Spinal cord (tissue), 10 donors: ENCODE measurements around the gene IGF1. TPM values are rescaled to one million over a fixed set of nuclear protein-coding genes. Genes with fewer than 3 reads are reported as not detected.
A peak's percentile ranks its signal among the peaks of the same experiment; 100 is the strongest.
"Not testable (repeated sequence)": the region's sequence is repeated elsewhere in the genome, so short reads cannot be mapped to it uniquely, and the experiment has no call there.

Source experiments
- DNase-seq, 6 donors: peaks; one replicate each; pipeline versions ENCODE4 v3.0.0 to v3.0.0-alpha.2; 2013 to 2015; ENCODE audit warnings: low spot score in 6 of 6, low read depth in 4 of 6
- H3K27ac ChIP-seq: one replicate; pipeline ENCODE4 v1.5.1; 2013; ENCODE audit warnings: low read depth, low read length, control low read depth
- H3K27me3 ChIP-seq: one replicate; pipeline ENCODE4 v1.6.1; 2013; ENCODE audit warnings: low read length; ENCODE audit not compliant: control insufficient read depth, insufficient read depth
- H3K36me3 ChIP-seq: one replicate; pipeline ENCODE4 v1.6.1; 2013; ENCODE audit warnings: low read length; ENCODE audit not compliant: control insufficient read depth, insufficient read depth
- H3K4me1 ChIP-seq: one replicate; pipeline ENCODE4 v1.6.1; 2013; ENCODE audit warnings: low read length; ENCODE audit not compliant: control insufficient read depth, insufficient read depth
- H3K4me3 ChIP-seq: one replicate; pipeline ENCODE4 v1.5.1; 2013; ENCODE audit warnings: low read depth, low read length, control low read depth
- H3K9me3 ChIP-seq: one replicate; pipeline ENCODE4 v1.6.1; 2013; ENCODE audit warnings: low read length; ENCODE audit not compliant: control insufficient read depth, insufficient read depth
- WGBS: methylation state at CpG from one replicate; pipeline ENCODE4 v1.1.5; 2013; ENCODE audit warnings: missing lambda C conversion rate; ENCODE audit not compliant: insufficient coverage; 5-methylcytosine and 5-hydroxymethylcytosine counted together
- polyA plus RNA-seq, 2 donors: library from polyadenylated mRNA; unstranded; fragments of 120-200 nt; gene quantifications; one replicate each; pipeline ENCODE4 v1.2.1, GENCODE V29; 2013; ENCODE audit not compliant: insufficient read length in 2 of 2
- total RNA-seq, 2 donors: library from RNA; depleted of rRNA in 1 of 2; stranded (reverse); fragments of 120-200 nt in 1 of 2; fragments of >200 nt in 1 of 2; gene quantifications; one replicate each; pipeline versions ENCODE4 v1.2.3 to v1.2.4, GENCODE V29; 2013 to 2014
- donor health status: healthy.

Gene IGF1
- total and polyA plus RNA-seq, 4 donors = 4.6 to 22.9 (median 13.0) TPM

DNA sequence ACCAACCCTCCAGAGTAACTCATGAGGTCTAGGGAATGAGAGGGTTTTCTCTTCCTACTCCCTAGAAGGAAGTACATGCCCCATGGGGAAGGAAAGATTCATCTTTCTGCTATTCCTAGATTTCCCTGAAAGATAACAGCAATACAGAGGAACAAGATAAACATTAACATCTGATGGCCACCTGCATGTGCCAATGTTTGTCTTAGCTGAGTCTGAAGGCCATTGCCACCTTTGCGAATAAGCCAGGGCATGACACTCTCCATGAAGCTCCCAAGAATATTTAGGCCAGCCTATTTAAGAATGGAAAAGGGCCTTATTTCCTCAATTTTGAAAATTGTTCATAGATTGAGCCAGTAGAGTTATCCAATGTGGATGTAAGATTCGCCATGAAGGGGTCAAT lies 26.0 kb downstream of the IGF1 start:
- no peak for DNase-seq
- Histone ChIP-seq H3K27me3 (no peaks in the 10 kb centered on the region), H3K4me3 (no peak overlapping the region), H3K36me3 (no peaks in the 10 kb centered on the region), H3K9me3 (no peaks in the 10 kb centered on the region), H3K27ac (no peak overlapping the region), H3K4me1 (no peaks in the 10 kb centered on the region)
- 100% methylated on average over 1 of the region's 2 CpGs for WGBS

DNA sequence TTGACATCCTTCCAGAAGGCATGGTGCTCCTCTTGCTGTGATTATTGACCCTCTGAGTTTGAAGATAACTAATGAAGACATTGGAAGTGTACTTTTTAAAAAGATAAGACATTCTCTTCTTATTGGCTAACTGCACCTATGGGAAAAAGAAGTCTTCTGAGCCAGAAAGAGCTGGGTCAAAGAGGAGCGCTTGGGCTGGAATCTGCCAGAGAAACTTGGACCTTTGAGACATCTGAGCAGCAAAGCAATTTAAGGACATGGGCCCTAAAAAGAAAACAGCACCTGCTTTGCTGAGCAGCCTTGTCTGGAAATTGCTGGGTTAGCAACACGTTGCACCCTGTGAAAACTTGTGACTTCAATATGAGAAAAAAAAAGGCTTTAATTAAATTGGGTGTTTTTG lies 27.8 kb downstream of the IGF1 start:
- Histone ChIP-seq H3K9me3 (no peaks in the 10 kb centered on the region), H3K4me3 (no peak overlapping the region), H3K27me3 (no peaks in the 10 kb centered on the region), H3K36me3 (no peaks in the 10 kb centered on the region), H3K4me1 (no peaks in the 10 kb centered on the region), H3K27ac (no peak overlapping the region)
- no peak for DNase-seq
- WGBS = 87% methylated on average over 2 of the region's 2 CpGs

DNA sequence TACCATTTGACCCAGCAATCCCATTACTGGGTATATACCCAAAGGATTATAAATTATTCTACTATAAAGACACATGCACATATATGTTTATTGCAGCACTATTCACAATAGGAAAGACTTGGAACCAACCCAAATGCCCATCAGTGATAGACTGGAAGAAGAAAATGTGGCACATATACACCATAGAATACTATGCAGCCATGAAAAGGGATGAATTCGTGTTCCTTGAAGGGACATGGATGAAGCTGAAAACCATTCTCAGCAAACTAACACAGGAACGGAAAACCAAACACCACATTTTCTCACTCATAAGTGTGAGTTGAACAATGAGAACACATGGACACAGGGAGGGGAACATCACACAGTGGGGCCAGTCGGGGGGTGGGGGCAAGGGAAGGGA lies 31.3 kb downstream of the IGF1 start:
- H3K9me3 ChIP-seq, H3K27ac ChIP-seq, DNase-seq, H3K36me3 ChIP-seq, H3K27me3 ChIP-seq, H3K4me3 ChIP-seq, H3K4me1 ChIP-seq: not testable (repeated sequence)
- WGBS = no CpG with 5 or more reads among the region's 3 CpGs

- not testable (repeated sequence) for H3K4me1 ChIP-seq, H3K27me3 ChIP-seq, H3K27ac ChIP-seq, DNase-seq, H3K9me3 ChIP-seq, H3K36me3 ChIP-seq, H3K4me3 ChIP-seq
- 100% methylated on average over 2 of the region's 3 CpGs for WGBS
These were observed 32.9 kb downstream of the IGF1 start for GRCh38 chr12:102447426-102447825.

DNA sequence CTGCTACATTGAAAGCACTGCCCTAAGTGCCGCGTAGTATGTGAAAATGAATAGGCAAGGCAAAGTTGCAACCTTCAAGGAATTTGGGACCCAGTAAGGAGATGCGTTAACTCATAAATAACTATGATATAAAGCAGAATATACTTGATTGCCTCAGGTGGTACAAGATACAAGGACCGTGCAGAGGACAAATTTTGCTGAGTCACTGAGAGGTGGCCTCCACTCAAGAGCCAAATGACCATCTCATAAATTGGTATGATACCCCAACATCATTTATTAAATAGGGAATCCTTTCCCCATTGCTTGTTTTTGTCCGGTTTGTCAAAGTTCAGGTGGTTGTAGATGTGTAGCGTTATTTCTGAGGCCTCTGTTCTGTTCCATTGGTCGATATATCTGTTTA lies 35.7 kb downstream of the IGF1 start:
- WGBS = 100% methylated on average over 3 of the region's 7 CpGs
- Histone ChIP-seq H3K4me1 (no peaks in the 10 kb centered on the region), H3K27me3 (no peaks in the 10 kb centered on the region), H3K36me3 (no peaks in the 10 kb centered on the region), H3K4me3 (no peak overlapping the region), H3K27ac (no peak overlapping the region), H3K9me3 (peaks cover 3% of the 10 kb centered on the region)
- DNase-seq = no peak

GRCh38 chr12:102444093-102444492 lies 36.3 kb downstream of the IGF1 start:
- H3K36me3 ChIP-seq = no peaks in the 10 kb centered on the region
- 100% methylated on average over 2 of the region's 3 CpGs for WGBS
- peaks cover 3% of the 10 kb centered on the region for H3K9me3 ChIP-seq
- no peaks in the 10 kb centered on the region for H3K4me1 ChIP-seq
- no peak for DNase-seq
- H3K4me3 ChIP-seq = no peak overlapping the region
- no peak overlapping the region for H3K27ac ChIP-seq
- no peaks in the 10 kb centered on the region for H3K27me3 ChIP-seq

DNA sequence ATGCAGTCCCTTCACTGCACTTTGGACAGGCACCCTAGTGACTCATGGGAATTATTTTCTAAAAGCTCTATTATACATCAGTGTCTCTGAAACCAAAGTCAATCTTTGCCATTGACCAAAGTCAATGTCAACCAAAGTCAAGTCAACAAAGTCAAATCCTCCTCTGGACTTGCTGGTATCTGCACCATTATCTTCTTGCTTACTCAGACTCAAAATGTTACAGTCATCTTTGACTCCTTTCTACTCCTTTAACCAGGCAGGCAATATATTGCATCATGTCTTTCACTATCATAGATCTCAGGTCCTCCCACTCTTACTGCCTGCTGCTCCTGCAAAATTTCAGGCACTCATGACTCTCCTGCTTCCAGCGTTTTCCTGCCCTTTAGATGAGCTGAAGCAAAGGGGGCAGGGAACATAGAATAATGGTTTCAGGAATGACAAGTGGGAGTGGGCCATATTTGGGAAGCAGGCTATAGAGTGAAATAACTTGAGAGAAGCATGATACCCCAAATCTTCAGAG lies 39.2 kb downstream of the IGF1 start:
- DNase-seq = no peak
- H3K27ac ChIP-seq = no peak overlapping the region
- no peaks in the 10 kb centered on the region for H3K27me3 ChIP-seq
- peaks cover 3% of the 10 kb centered on the region for H3K9me3 ChIP-seq
- WGBS = 100% methylated on average over 1 of the region's 1 CpG
- H3K36me3 ChIP-seq = no peaks in the 10 kb centered on the region
- H3K4me3 ChIP-seq = no peak overlapping the region
- no peaks in the 10 kb centered on the region for H3K4me1 ChIP-seq

DNA sequence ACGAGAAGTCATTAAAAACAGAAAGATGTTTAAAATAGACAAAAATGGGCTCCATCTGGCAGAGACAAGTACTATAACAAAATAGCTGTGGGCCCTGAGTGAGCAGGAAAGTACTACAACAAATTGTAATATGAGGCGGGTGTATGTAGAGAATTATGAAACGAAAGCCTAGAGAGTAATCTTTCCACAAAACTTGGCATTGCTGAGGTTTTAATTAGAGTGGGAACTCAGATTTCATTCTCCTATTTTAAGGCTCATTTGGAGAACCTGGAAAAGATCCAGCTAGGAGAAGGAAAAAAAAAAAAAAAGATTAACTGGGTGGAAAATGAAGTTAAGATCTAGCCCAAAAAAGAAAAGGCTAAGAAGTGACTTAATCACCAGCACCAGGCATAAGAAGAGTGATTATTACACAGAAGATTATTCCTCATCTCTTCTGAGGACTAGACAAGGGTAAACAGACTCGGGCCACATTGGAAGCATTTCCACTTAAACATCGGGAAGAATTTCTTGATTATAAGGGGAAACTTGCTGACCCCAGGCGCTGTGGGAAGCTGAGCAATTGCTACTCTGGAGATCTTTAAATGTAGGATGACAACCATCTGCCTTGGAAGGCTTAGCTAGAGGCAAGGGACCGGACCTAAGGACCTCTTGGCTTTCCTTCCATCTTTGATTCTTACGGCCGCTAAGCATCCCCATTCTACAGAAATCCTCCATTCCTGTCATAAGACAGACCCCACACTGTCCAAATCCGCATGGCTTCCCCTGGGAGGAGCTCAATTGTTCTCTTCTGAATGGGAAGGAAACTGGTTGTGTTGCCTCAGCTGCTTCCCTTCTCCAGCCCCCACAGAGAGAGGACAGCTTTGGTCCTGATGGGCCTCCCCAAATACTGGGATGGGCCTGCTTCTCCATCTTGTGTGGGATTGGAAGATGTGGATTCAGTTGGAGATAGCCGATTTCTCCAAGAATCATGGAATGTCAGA lies 40.6 kb downstream of the IGF1 start:
- H3K4me1 ChIP-seq = no peaks in the 10 kb centered on the region
- peak in 4 of 6 donors; percentile 21 to 90 (median 47) for DNase-seq
- no peaks in the 10 kb centered on the region for H3K27me3 ChIP-seq
- no peak overlapping the region for H3K4me3 ChIP-seq
- peaks cover under 1% of the 10 kb centered on the region for H3K9me3 ChIP-seq
- H3K27ac ChIP-seq = no peak overlapping the region
- H3K36me3 ChIP-seq = no peaks in the 10 kb centered on the region
- 87% methylated on average over 5 of the region's 11 CpGs for WGBS

GRCh38 chr12:102438827-102439210 lies 41.5 kb downstream of the IGF1 start:
- Histone ChIP-seq H3K9me3 (no peaks in the 10 kb centered on the region), H3K27me3 (no peaks in the 10 kb centered on the region), H3K4me1 (no peaks in the 10 kb centered on the region), H3K36me3 (no peaks in the 10 kb centered on the region), H3K4me3 (no peak overlapping the region), H3K27ac (no peak overlapping the region)
- WGBS = no CpG with 5 or more reads among the region's 2 CpGs
- DNase-seq = no peak
